K562 (cell line): ENCODE results near the gene SF3B1. TPM values are rescaled to one million over a fixed set of nuclear protein-coding genes. Genes with fewer than 3 reads are reported as not detected.

Source experiments
- ARID3B ChIP-seq: fragments of 250-450 bp; sonication (Bioruptor Pico); IDR thresholded peaks from 2 replicates; pipeline ENCODE4 v1.4.0; 2020; ENCODE audit warnings: borderline replicate concordance
- ELF2 ChIP-seq: fragments of 250-450 bp; sonication (Bioruptor Pico); IDR thresholded peaks from 2 replicates; pipeline ENCODE4 v1.5.0; 2021; ENCODE audit warnings: mild to moderate bottlenecking
- ETV6 ChIP-seq, 3 experiments: fragments of 150-350 bp in 1 of 3; sonication (generic) in 1 of 3; formaldehyde crosslinking in 1 of 3; IDR thresholded peaks; 2 replicates each; pipeline versions ENCODE4 v1.6.1 to v1.8.0; 2014 to 2022; ENCODE audit warnings: borderline replicate concordance in 2 of 3, low read depth in 2 of 3, antibody characterized with exemption in 1 of 3, low read length in 1 of 3, mild to moderate bottlenecking in 1 of 3, missing genetic modification reagents in 1 of 3
- HIVEP1 ChIP-seq: fragments of 250-450 bp; sonication (Bioruptor Pico); IDR thresholded peaks from 2 replicates; pipeline ENCODE4 v1.4.0; 2020; ENCODE audit warnings: mild to moderate bottlenecking
- HOMEZ ChIP-seq: fragments of 250-450 bp; sonication (Bioruptor Pico); IDR thresholded peaks from 2 replicates; pipeline ENCODE4 v1.4.0; 2020; ENCODE audit warnings: mild to moderate bottlenecking, moderate library complexity
- ID3 ChIP-seq, 2 experiments: fragments of 250-450 bp in 1 of 2; fragments of 450-650 bp in 1 of 2; sonication (Bioruptor Pico) in 1 of 2; IDR thresholded peaks; 2 replicates each; pipeline versions ENCODE4 v1.6.1 to v1.8.0; 2016 to 2021; ENCODE audit warnings: mild to moderate bottlenecking in 2 of 2, moderate library complexity in 2 of 2, missing compliant biosample characterization in 1 of 2, missing genetic modification characterization in 1 of 2
- LEF1 ChIP-seq: fragments of 450-650 bp; IDR thresholded peaks from 2 replicates; pipeline ENCODE4 v1.6.1; 2016; ENCODE audit warnings: mild to moderate bottlenecking
- NCOA1 ChIP-seq: fragments of 450-650 bp; IDR thresholded peaks from 2 replicates; pipeline ENCODE4 v1.6.1; 2016; ENCODE audit warnings: low read depth
- POLR2A ChIP-seq: fragments of 450-650 bp; conservative IDR thresholded peaks from 2 replicates; pipeline ENCODE4 v1.6.1; 2016
- PYGO2 ChIP-seq: fragments of 450-650 bp; IDR thresholded peaks from 2 replicates; pipeline ENCODE4 v1.6.1; 2016; ENCODE audit warnings: mild to moderate bottlenecking, missing genetic modification characterization, moderate library complexity, missing compliant biosample characterization
- SNAPC5 ChIP-seq: fragments of 250-450 bp; sonication (Bioruptor Pico); IDR thresholded peaks from 2 replicates; pipeline ENCODE4 v1.8.0; 2021; ENCODE audit warnings: moderate library complexity, mild to moderate bottlenecking, inconsistent platforms
- SREBF2 ChIP-seq: sonication (generic); formaldehyde crosslinking; IDR thresholded peaks from 2 replicates; pipeline ENCODE4 v1.4.0; 2020; ENCODE audit warnings: mild to moderate bottlenecking, missing genetic modification reagents
- TAF7 ChIP-seq: fragments of 450-650 bp; IDR thresholded peaks from 2 replicates; pipeline ENCODE4 v1.6.1; 2016; ENCODE audit warnings: missing genetic modification characterization, missing compliant biosample characterization
- ZBTB11 ChIP-seq, 3 experiments: fragments of 200-800 bp in 1 of 3; fragments of 250-450 bp in 1 of 3; fragments of 450-650 bp in 1 of 3; sonication (Bioruptor Pico) in 1 of 3; sonication (Bioruptor generic) in 1 of 3; formaldehyde crosslinking in 1 of 3; IDR thresholded peaks; 2 replicates each; pipeline versions ENCODE4 v1.6.1 to v1.8.0; 2016 to 2022; ENCODE audit warnings: mild to moderate bottlenecking in 2 of 3, missing genetic modification characterization in 2 of 3, missing compliant biosample characterization in 1 of 3, moderate library complexity in 1 of 3
- ZKSCAN8 ChIP-seq: fragments of 200-800 bp; sonication (Bioruptor generic); IDR thresholded peaks from 2 replicates; pipeline ENCODE4 v1.6.1; 2016; ENCODE audit warnings: missing genetic modification characterization, missing compliant biosample characterization
- ZNF146 ChIP-seq: IDR thresholded peaks from one replicate; pipeline ENCODE4 v1.6.1; 2018; ENCODE audit warnings: missing compliant biosample characterization; ENCODE audit not compliant: unreplicated experiment
- ZNF277 ChIP-seq: fragments of 250-450 bp; sonication (Bioruptor Pico); IDR thresholded peaks from 2 replicates; pipeline ENCODE4 v1.8.0; 2022; ENCODE audit warnings: inconsistent platforms, mild to moderate bottlenecking, moderate library complexity, borderline replicate concordance
- polyA plus RNA-seq, 8 experiments: library from polyadenylated mRNA; depleted of rRNA in 4 of 8; stranded (reverse) in 5 of 8; unstranded in 3 of 8; fragments of >200 nt; fragmentation: Nextera tagmentation in 2 of 8; fragmentation: Illumina TruSeq in 1 of 8; extraction: Ambion mirVana in 2 of 8; extraction: Trizol in 1 of 8; gene quantifications; 2 replicates each; pipeline versions ENCODE4 v1.2.1 to v1.2.3, GENCODE V29; 2011 to 2014; ENCODE audit warnings: inconsistent platforms in 1 of 8, missing spikeins in 1 of 8
- total RNA-seq, 7 experiments: library from RNA; depleted of rRNA in 6 of 7; stranded (reverse); fragments of >200 nt in 6 of 7; fragmentation: Illumina TruSeq in 2 of 7; extraction: Trizol in 2 of 7; gene quantifications; 2 replicates each; pipeline versions ENCODE4 v1.2.1 to v1.2.3, GENCODE V29; 2011 to 2021; ENCODE audit warnings: low replicate concordance in 1 of 7

SF3B1 gene
- total and polyA plus RNA-seq, 9 of the 15 experiments (the other 6 are each of a cell fraction or from before 2014, with no cell fraction given): 96.2 to 377 (median 177) TPM

- peak; percentile 71 to 95 (median 75); a peak in 5 of 6 replicates for TF ChIP-seq ZBTB11 (CRISPR knock-in tag; IDR thresholded peaks at IDR 0.05)
- TF ChIP-seq HIVEP1 (CRISPR knock-in tag): no peak
- TF ChIP-seq ELF2 (CRISPR knock-in tag): peak; percentile 65; the same call in 1 of the 2 replicates
- 0 out of 2 replicates have a peak, but pooled peaks have one; percentile 49 for TF ChIP-seq LEF1
- no peak for TF ChIP-seq ARID3B (CRISPR knock-in tag)
- no peak for TF ChIP-seq ZNF146
- TF ChIP-seq SNAPC5: no peak
- TF ChIP-seq ETV6 (IDR thresholded peaks at IDR 0.05; ENCODE audit: borderline replicate concordance in 1 of 2, low read depth in 2 of 2, low read length in 1 of 2): no peak
- TF ChIP-seq ETV6 (CRISPR knock-in tag; IDR thresholded peaks at IDR 0.05; ENCODE audit: borderline replicate concordance): no peak
- peak; percentile 80 for TF ChIP-seq TAF7
- peak; percentile 72 for TF ChIP-seq NCOA1
- TF ChIP-seq POLR2A: peak; percentile 91
- no peak for TF ChIP-seq SREBF2 (CRISPR knock-in tag)
- no peak for TF ChIP-seq HOMEZ
- no peak for TF ChIP-seq ZNF277 (CRISPR knock-in tag)
- TF ChIP-seq ID3 (CRISPR knock-in tag; IDR thresholded peaks at IDR 0.05): no peak
- no peak for TF ChIP-seq ID3 (tag; IDR thresholded peaks at IDR 0.05)
- no peak for TF ChIP-seq PYGO2 (tag)
- no peak for TF ChIP-seq ZKSCAN8 (CRISPR knock-in tag)
These were observed 18.5 kb upstream of the SF3B1 start, which contains the start of gene COQ10B (continued) for GRCh38 chr2:197453123-197453913.
